HCT116 (cell line): ENCODE measurements around the gene ATXN1. TPM values are rescaled to one million over a fixed set of nuclear protein-coding genes. Genes with fewer than 3 reads are reported as not detected.

Experiments used
- ATAC-seq: fragments of 200-7000 bp; cut with Tn5 transposase; 2 replicates; pipeline ENCODE4 v1.9.1; 2020; ENCODE audit warnings: mild to moderate bottlenecking, moderate library complexity
- BruUV-seq: library from RNA; stranded (reverse); fragments of 400-500 nt; replicated peaks from 2 replicates; lab custom pipeline; 2021; lab: Mats Ljungman, UMichigan
- CTCF ChIA-PET: fragments of 300-600 bp; sonication (Branson Sonifier 250); formaldehyde crosslinking; loops from one replicate; lab custom pipeline; 2021; ENCODE audit warnings: antibody characterized with exemption; lab: Charles Lee
- POLR2A ChIA-PET: fragments of 300-600, 350-600 bp; sonication (Branson Sonifier 250); formaldehyde crosslinking; loops from one replicate; lab custom pipeline; 2021; ENCODE audit warnings: antibody characterized with exemption; lab: Charles Lee
- RAD21 ChIA-PET, 2 experiments: fragments of 300-600 bp; sonication (Branson Sonifier 250); formaldehyde crosslinking; loops; one replicate each; lab custom pipeline; 2023; ENCODE audit warnings: low total read pairs in 2 of 2; ENCODE audit not compliant: uncharacterized antibody in 2 of 2, unreplicated experiment in 2 of 2, low non-redundant PET in 1 of 2; lab: Charles Lee
- DNase-seq: peaks from one replicate; pipeline ENCODE4 v3.0.0-alpha.2; 2010; ENCODE audit warnings: low read depth, low spot score
- H2AFZ ChIP-seq: fragments of 200-600 bp; shearing (Covaris generic), sonication (generic); 2 replicates; pipeline ENCODE4 v1.6.1; 2017; ENCODE audit warnings: low read depth, mixed run types, mixed read lengths, antibody characterized with exemption, low read length; ENCODE audit not compliant: poor library complexity, severe bottlenecking
- H3K27ac ChIP-seq: 2 replicates; pipeline ENCODE4 v1.5.1; 2012; ENCODE audit warnings: low read depth, low read length
- H3K27me3 ChIP-seq: fragments of 200-600 bp; sonication (generic); 2 replicates; pipeline ENCODE4 v1.6.1; 2016; ENCODE audit warnings: mixed run types, low read length, mixed read lengths; ENCODE audit not compliant: insufficient read depth
- H3K36me3 ChIP-seq, 2 experiments: fragments of 200-500 bp in 1 of 2; fragments of 200-600 bp in 1 of 2; sonication (Bioruptor generic) in 1 of 2; sonication (generic) in 1 of 2; 2 replicates each; pipeline versions ENCODE4 v1.5.1 to v1.6.1; 2014 to 2016; ENCODE audit warnings: low read length in 2 of 2, inconsistent platforms in 1 of 2, mixed read lengths in 1 of 2, mixed run types in 1 of 2; ENCODE audit not compliant: insufficient read depth in 2 of 2, control insufficient read depth in 1 of 2
- H3K4me1 ChIP-seq, 2 experiments: fragments of 200-600 bp in 1 of 2; sonication (generic) in 1 of 2; 2 replicates each; pipeline versions ENCODE4 v1.5.1 to v1.6.1; 2012 to 2017; ENCODE audit warnings: low read length in 2 of 2, inconsistent platforms in 1 of 2, mild to moderate bottlenecking in 1 of 2, mixed read lengths in 1 of 2, mixed run types in 1 of 2, moderate library complexity in 1 of 2; ENCODE audit not compliant: insufficient read depth in 2 of 2, control insufficient read depth in 1 of 2
- H3K4me2 ChIP-seq: fragments of 200-600 bp; sonication (generic); 2 replicates; pipeline ENCODE4 v1.6.1; 2017; ENCODE audit warnings: mixed run types, low read length, mixed read lengths
- H3K4me3 ChIP-seq, 2 experiments: fragments of 200-600 bp in 1 of 2; sonication (generic) in 1 of 2; replicated peaks in 1 of 2; 2 replicates each; pipeline ENCODE4 v1.5.1; 2011 to 2016; ENCODE audit warnings: low read length in 2 of 2, control low read depth in 1 of 2, low read depth in 1 of 2, mild to moderate bottlenecking in 1 of 2, mixed read lengths in 1 of 2, mixed run types in 1 of 2
- H3K79me2 ChIP-seq: fragments of 200-600 bp; sonication (generic); 2 replicates; pipeline ENCODE4 v1.6.1; 2017; ENCODE audit warnings: mild to moderate bottlenecking, mixed run types, low read length, moderate library complexity, mixed read lengths; ENCODE audit not compliant: insufficient read depth
- H3K9ac ChIP-seq: fragments of 200-600 bp; sonication (generic); 2 replicates; pipeline ENCODE4 v1.6.1; 2016; ENCODE audit warnings: low read length, mixed read lengths
- H3K9me2 ChIP-seq: fragments of 200-600 bp; sonication (generic), shearing (Covaris generic); 2 replicates; pipeline ENCODE4 v1.6.1; 2017; ENCODE audit warnings: mixed run types, mild to moderate bottlenecking, moderate library complexity; ENCODE audit not compliant: insufficient read depth
- H3K9me3 ChIP-seq, 2 experiments: fragments of 200-500 bp in 1 of 2; fragments of 200-600 bp in 1 of 2; sonication (Bioruptor generic) in 1 of 2; sonication (generic) in 1 of 2; 2 replicates each; pipeline ENCODE4 v1.6.1; 2014 to 2017; ENCODE audit warnings: low read length in 2 of 2, mixed read lengths in 2 of 2, inconsistent platforms in 1 of 2, low read depth in 1 of 2, mild to moderate bottlenecking in 1 of 2, mixed run types in 1 of 2, moderate library complexity in 1 of 2; ENCODE audit not compliant: control insufficient read depth in 1 of 2, insufficient read depth in 1 of 2
- H4K20me1 ChIP-seq: fragments of 200-600 bp; sonication (generic), shearing (Covaris generic); 2 replicates; pipeline ENCODE4 v1.6.1; 2017; ENCODE audit warnings: mixed run types, mild to moderate bottlenecking, moderate library complexity; ENCODE audit not compliant: insufficient read depth
- FOSL1 ChIP-seq: IDR thresholded peaks from 2 replicates; pipeline ENCODE4 v1.6.1; 2012; ENCODE audit warnings: low read depth
- JUND ChIP-seq: IDR thresholded peaks from 2 replicates; pipeline ENCODE4 v1.6.1; 2012
- POLR2A ChIP-seq: IDR thresholded peaks from 2 replicates; pipeline ENCODE4 v1.7.0; 2011; ENCODE audit warnings: borderline replicate concordance; ENCODE audit not compliant: insufficient read depth, insufficient read length; ENCODE audit errors: extremely low read depth
- POLR2AphosphoS5 ChIP-seq: IDR thresholded peaks from 2 replicates; pipeline ENCODE4 v1.6.1; 2011; ENCODE audit warnings: mild to moderate bottlenecking, low read depth, low read length, moderate library complexity
- RAD21 ChIP-seq: IDR thresholded peaks from 2 replicates; pipeline ENCODE4 v1.6.1; 2012; ENCODE audit warnings: low read depth, mild to moderate bottlenecking
- SP1 ChIP-seq: IDR thresholded peaks from 2 replicates; pipeline ENCODE4 v1.6.1; 2012; ENCODE audit warnings: low read depth
- TCF7L2 ChIP-seq: IDR thresholded peaks from 2 replicates; pipeline ENCODE4 v1.7.0; 2011; ENCODE audit warnings: borderline replicate concordance, inconsistent platforms; ENCODE audit not compliant: insufficient read depth, insufficient read length; ENCODE audit errors: extremely low read depth
- YY1 ChIP-seq: IDR thresholded peaks from 2 replicates; pipeline ENCODE4 v1.6.1; 2011; ENCODE audit warnings: low read length, low read depth, moderate library complexity, mild to moderate bottlenecking; ENCODE audit not compliant: insufficient replicate concordance; ENCODE audit errors: extremely low read depth
- ZBTB33 ChIP-seq: IDR thresholded peaks from 2 replicates; pipeline ENCODE4 v1.6.1; 2011; ENCODE audit warnings: mild to moderate bottlenecking, low read length, moderate library complexity; ENCODE audit not compliant: insufficient replicate concordance; ENCODE audit errors: extremely low read depth
- ZFX ChIP-seq: fragments of 450-650 bp; IDR thresholded peaks from 2 replicates; pipeline ENCODE4 v1.6.1; 2017
- intact Hi-C: fragments of 100-400 bp; cut with micrococcal nuclease; formaldehyde crosslinking; loops from 2 replicates; pipeline ENCODE4 v1.10.0; 2022
- total RNA-seq: library from RNA; stranded (reverse); gene quantifications from one replicate; pipeline ENCODE4 v1.2.1, GENCODE V29; 2021; ENCODE audit not compliant: unreplicated experiment
- TF ChIP-seq, protein P1 (sequence below), 3 experiments: fragments of 200-600 bp in 1 of 3; sonication (generic) in 1 of 3; IDR thresholded peaks in 2 of 3; conservative IDR thresholded peaks in 1 of 3; 2 replicates each; pipeline ENCODE4 v1.5.1; 2012 to 2017; ENCODE audit warnings: low read depth in 2 of 3, low read length in 2 of 3, antibody characterized with exemption in 1 of 3, borderline replicate concordance in 1 of 3, control low read depth in 1 of 3, mild to moderate bottlenecking in 1 of 3, mixed read lengths in 1 of 3, mixed run types in 1 of 3, moderate library complexity in 1 of 3; ENCODE audit not compliant: insufficient read depth in 1 of 3

ATXN1 gene
- total RNA-seq, 1 experiment from 2014 or later, result 21.0 TPM

- no peak overlapping the region for H2AFZ ChIP-seq
- intact Hi-C loops, result no loop called here
- H3K27me3 ChIP-seq, result no peaks in the 10 kb centered on the region
- no peak overlapping the region for H3K4me3 ChIP-seq
- peak overlapping the region; percentile 86 for H3K4me2 ChIP-seq
- POLR2A ChIA-PET, result no interaction called here
- H3K9ac ChIP-seq, result no peak overlapping the region
- peak overlapping the region; percentile 74 for H3K27ac ChIP-seq
- H3K9me2 ChIP-seq, result no peaks in the 10 kb centered on the region
- H3K4me1 ChIP-seq, result peaks cover 26 to 27% of the 10 kb centered on the region in 2 experiments
- H3K36me3 ChIP-seq, result no peaks in the 10 kb centered on the region
- RAD21 ChIA-PET, result interaction anchor here in 1 of 2 experiments (1.4 kb wide), 1 partner anchor 39 kb away, joined by 4 read pairs; no protein-coding TSS in a partner anchor
- DNase-seq, result no peak
- no peak for TF ChIP-seq JUND
- no peak for TF ChIP-seq SP1
- no peak for TF ChIP-seq FOSL1
- no peak for TF ChIP-seq POLR2AphosphoS5
- no peak for TF ChIP-seq YY1
- no peak for TF ChIP-seq POLR2A
- no peak for TF ChIP-seq ZBTB33
- TF ChIP-seq TCF7L2, result no peak
- no peak for TF ChIP-seq RAD21
- TF ChIP-seq, protein P1, sequence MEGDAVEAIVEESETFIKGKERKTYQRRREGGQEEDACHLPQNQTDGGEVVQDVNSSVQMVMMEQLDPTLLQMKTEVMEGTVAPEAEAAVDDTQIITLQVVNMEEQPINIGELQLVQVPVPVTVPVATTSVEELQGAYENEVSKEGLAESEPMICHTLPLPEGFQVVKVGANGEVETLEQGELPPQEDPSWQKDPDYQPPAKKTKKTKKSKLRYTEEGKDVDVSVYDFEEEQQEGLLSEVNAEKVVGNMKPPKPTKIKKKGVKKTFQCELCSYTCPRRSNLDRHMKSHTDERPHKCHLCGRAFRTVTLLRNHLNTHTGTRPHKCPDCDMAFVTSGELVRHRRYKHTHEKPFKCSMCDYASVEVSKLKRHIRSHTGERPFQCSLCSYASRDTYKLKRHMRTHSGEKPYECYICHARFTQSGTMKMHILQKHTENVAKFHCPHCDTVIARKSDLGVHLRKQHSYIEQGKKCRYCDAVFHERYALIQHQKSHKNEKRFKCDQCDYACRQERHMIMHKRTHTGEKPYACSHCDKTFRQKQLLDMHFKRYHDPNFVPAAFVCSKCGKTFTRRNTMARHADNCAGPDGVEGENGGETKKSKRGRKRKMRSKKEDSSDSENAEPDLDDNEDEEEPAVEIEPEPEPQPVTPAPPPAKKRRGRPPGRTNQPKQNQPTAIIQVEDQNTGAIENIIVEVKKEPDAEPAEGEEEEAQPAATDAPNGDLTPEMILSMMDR (IDR thresholded peaks at IDR 0.05 in 2 of 3, conservative IDR thresholded peaks at IDR 0.05 in 1 of 3; ENCODE audit: borderline replicate concordance in 1 of 3, insufficient read depth in 1 of 3, low read depth in 2 of 3, low read length in 2 of 3), result no peak
- no peak for TF ChIP-seq ZFX
- CTCF ChIA-PET, result no interaction called here
- no peaks in the 10 kb centered on the region for H4K20me1 ChIP-seq
- ATAC-seq, result no peak
- no TSS peak for BruUV-seq
- no peaks in the 10 kb centered on the region for H3K9me3 ChIP-seq
- H3K79me2 ChIP-seq, result no peaks in the 10 kb centered on the region
These were observed 482.5 kb downstream of the ATXN1 start for GRCh38 chr6:16278750-16279149.
